ENCODE data around the gene ATF4.

ATF4 gene

GRCh38 chr22:39545386-39546365 lies 25.3 kb downstream of the ATF4 start:
- no peaks in the 10 kb centered on the region for H3K36me3 ChIP-seq (ENCODE audit: insufficient read depth, low read length)
- H3F3A ChIP-seq (ENCODE audit: insufficient read depth, low read length): no peaks in the 10 kb centered on the region
- H3K27ac ChIP-seq (ENCODE audit: low read depth, low read length, poor library complexity, severe bottlenecking): no peak overlapping the region
- no peak overlapping the region for H3K4me2 ChIP-seq (ENCODE audit: low read length)
- H3K9me3 ChIP-seq (ENCODE audit: low read length): no peaks in the 10 kb centered on the region
- TF ChIP-seq CTCF (IDR thresholded peaks at IDR 0.05; ENCODE audit: low read length) (no peak), EZH2 (IDR thresholded peaks at IDR 0.05; ENCODE audit: borderline replicate concordance, low read length) (no peak)
- H2AFZ ChIP-seq (ENCODE audit: low read length): no peak overlapping the region
- H3K27me3 ChIP-seq (ENCODE audit: insufficient read depth, low read length): no peaks in the 10 kb centered on the region
- no peaks in the 10 kb centered on the region for H4K20me1 ChIP-seq (ENCODE audit: insufficient read depth, low read length)
- H3K4me1 ChIP-seq (ENCODE audit: insufficient read depth, low read length, severe bottlenecking): no peaks in the 10 kb centered on the region
- no peak overlapping the region for H3K9ac ChIP-seq (ENCODE audit: low read length)
- no peaks in the 10 kb centered on the region for H3K79me2 ChIP-seq (ENCODE audit: insufficient read depth, low read length)
- H3K4me3 ChIP-seq (ENCODE audit: low read depth, low read length, poor library complexity, severe bottlenecking): no peak overlapping the region
- H3K9me2 ChIP-seq (ENCODE audit: low read depth, low read length): no peaks in the 10 kb centered on the region

GRCh38 chr22:39546889-39547586 lies 26.7 kb downstream of the ATF4 start:
- Histone ChIP-seq H2AFZ (ENCODE audit: low read length) (no peak overlapping the region), H3K79me2 (ENCODE audit: insufficient read depth, low read length) (no peaks in the 10 kb centered on the region), H3K27me3 (ENCODE audit: insufficient read depth, low read length) (no peaks in the 10 kb centered on the region), H3K9me3 (ENCODE audit: low read length) (no peaks in the 10 kb centered on the region), H3K27ac (ENCODE audit: low read depth, low read length, poor library complexity, severe bottlenecking) (no peak overlapping the region), H3K9me2 (ENCODE audit: low read depth, low read length) (no peaks in the 10 kb centered on the region), H4K20me1 (ENCODE audit: insufficient read depth, low read length) (no peaks in the 10 kb centered on the region), H3K4me3 (ENCODE audit: low read depth, low read length, poor library complexity, severe bottlenecking) (no peak overlapping the region), H3K4me1 (ENCODE audit: insufficient read depth, low read length, severe bottlenecking) (no peaks in the 10 kb centered on the region), H3F3A (ENCODE audit: insufficient read depth, low read length) (no peaks in the 10 kb centered on the region), H3K4me2 (ENCODE audit: low read length) (no peak overlapping the region), H3K9ac (ENCODE audit: low read length) (no peak overlapping the region), H3K36me3 (ENCODE audit: insufficient read depth, low read length) (no peaks in the 10 kb centered on the region)
- no peak for TF ChIP-seq CTCF (IDR thresholded peaks at IDR 0.05; ENCODE audit: low read length)
- no peak for TF ChIP-seq EZH2 (IDR thresholded peaks at IDR 0.05; ENCODE audit: borderline replicate concordance, low read length)

GRCh38 chr22:39547587-39547947 lies 27.2 kb downstream of the ATF4 start:
- no peak overlapping the region for H3K4me2 ChIP-seq (ENCODE audit: low read length)
- H3K9me3 ChIP-seq (ENCODE audit: low read length): no peaks in the 10 kb centered on the region
- H3K79me2 ChIP-seq (ENCODE audit: insufficient read depth, low read length): no peaks in the 10 kb centered on the region
- no peak overlapping the region for H3K9ac ChIP-seq (ENCODE audit: low read length)
- no peaks in the 10 kb centered on the region for H3K4me1 ChIP-seq (ENCODE audit: insufficient read depth, low read length, severe bottlenecking)
- H3K27ac ChIP-seq (ENCODE audit: low read depth, low read length, poor library complexity, severe bottlenecking): no peak overlapping the region
- H3K36me3 ChIP-seq (ENCODE audit: insufficient read depth, low read length): no peaks in the 10 kb centered on the region
- no peaks in the 10 kb centered on the region for H3K9me2 ChIP-seq (ENCODE audit: low read depth, low read length)
- no peak overlapping the region for H2AFZ ChIP-seq (ENCODE audit: low read length)
- H4K20me1 ChIP-seq (ENCODE audit: insufficient read depth, low read length): no peaks in the 10 kb centered on the region
- no peaks in the 10 kb centered on the region for H3K27me3 ChIP-seq (ENCODE audit: insufficient read depth, low read length)
- TF ChIP-seq EZH2 (IDR thresholded peaks at IDR 0.05; ENCODE audit: borderline replicate concordance, low read length) (no peak), CTCF (IDR thresholded peaks at IDR 0.05; ENCODE audit: low read length) (no peak)
- H3F3A ChIP-seq (ENCODE audit: insufficient read depth, low read length): no peaks in the 10 kb centered on the region
- no peak overlapping the region for H3K4me3 ChIP-seq (ENCODE audit: low read depth, low read length, poor library complexity, severe bottlenecking)

All from OCI-LY1 (cell line).